Esophagus (tissue), 2 donors: ENCODE results near the gene PPP1CA. TPM values are rescaled to one million over a fixed set of nuclear protein-coding genes. Genes with fewer than 3 reads are reported as not detected.
A peak's percentile ranks its signal among the peaks of the same experiment; 100 is the strongest.
"Not testable (repeated sequence)": the region's sequence is repeated elsewhere in the genome, so short reads cannot be mapped to it uniquely, and the experiment has no call there.

ENCODE experiments used
- H3K27ac ChIP-seq, 2 donors: one replicate each; pipeline ENCODE4 v1.5.1; 2013; ENCODE audit warnings: low read depth in 2 of 2, mild to moderate bottlenecking in 2 of 2, inconsistent platforms in 1 of 2, low read length in 1 of 2, moderate library complexity in 1 of 2
- H3K27me3 ChIP-seq, 2 donors: one replicate each; pipeline ENCODE4 v1.6.1; 2013; ENCODE audit warnings: low read length in 2 of 2, control low read depth in 1 of 2, mild to moderate bottlenecking in 1 of 2; ENCODE audit not compliant: insufficient read depth in 2 of 2, control insufficient read depth in 1 of 2
- H3K36me3 ChIP-seq, 2 donors: one replicate each; pipeline ENCODE4 v1.6.1; 2013; ENCODE audit warnings: low read length in 1 of 2; ENCODE audit not compliant: control insufficient read depth in 2 of 2, insufficient read depth in 2 of 2
- H3K4me1 ChIP-seq, 2 donors: one replicate each; pipeline ENCODE4 v1.6.1; 2013; ENCODE audit warnings: low read length in 1 of 2; ENCODE audit not compliant: control insufficient read depth in 2 of 2, insufficient read depth in 2 of 2
- H3K4me3 ChIP-seq, 2 donors: one replicate each; pipeline ENCODE4 v1.5.1; 2013; ENCODE audit warnings: low read length in 2 of 2, mild to moderate bottlenecking in 2 of 2, low read depth in 1 of 2, moderate library complexity in 1 of 2
- H3K9me3 ChIP-seq, 2 donors: one replicate each; pipeline ENCODE4 v1.6.1; 2013; ENCODE audit warnings: mild to moderate bottlenecking in 2 of 2, low read depth in 1 of 2, low read length in 1 of 2, moderate library complexity in 1 of 2; ENCODE audit not compliant: control insufficient read depth in 2 of 2, insufficient read depth in 1 of 2
- WGBS, 2 donors: extraction: QIAGEN DNeasy Blood & Tissue Kit; methylation state at CpG; one replicate each; pipeline ENCODE4 v1.1.7; 2013; 5-methylcytosine and 5-hydroxymethylcytosine counted together
- polyA plus RNA-seq, 2 donors: library from polyadenylated mRNA; stranded (reverse); fragments of 200-250 nt; gene quantifications; one replicate each; pipeline ENCODE4 v1.2.3, GENCODE V29; 2013
- donor health status: healthy with polysubstance abuse.
- donor health status: Bipolar disorder and iron deficiency.

The PPP1CA gene
- polyA plus RNA-seq, 2 donors = 105 to 149 TPM

DNA sequence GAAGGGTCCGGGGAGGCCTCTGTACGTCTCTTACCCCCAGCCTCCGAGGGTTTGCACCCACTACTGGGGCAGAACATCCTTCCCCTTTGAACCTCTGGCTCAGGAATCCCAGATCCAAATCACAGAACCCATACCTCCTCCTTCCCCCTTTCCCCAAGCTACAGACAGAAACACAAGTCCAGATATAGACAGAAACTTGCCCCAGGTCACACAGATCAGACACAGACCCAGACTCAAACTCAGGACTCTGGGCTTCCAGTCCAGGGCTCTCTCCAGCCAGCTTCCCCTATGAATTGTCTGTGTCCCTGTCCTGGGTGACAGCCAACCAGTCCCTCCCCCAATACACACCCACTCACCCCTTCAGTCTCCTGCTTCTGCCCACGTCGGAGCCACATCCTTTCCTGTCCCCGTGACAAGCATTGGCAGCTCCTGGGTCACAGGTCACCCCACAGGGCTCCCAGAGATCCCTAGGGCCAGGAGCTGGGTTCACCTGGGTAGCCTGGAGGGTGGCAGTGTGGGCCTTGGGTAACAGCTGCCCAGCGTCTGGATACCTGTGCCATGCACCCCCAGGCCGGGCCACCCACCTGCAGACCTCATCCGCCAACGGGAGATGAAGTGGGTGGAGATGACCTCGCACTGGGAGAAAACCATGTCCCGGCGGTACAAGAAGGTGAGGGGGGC, 3.0 kb upstream of the PPP1CA start:
- Histone ChIP-seq H3K27me3 (no peaks in the 10 kb centered on the region), H3K27ac (peak overlapping the region in 1 of 2 donors; percentile 15), H3K4me3 (peak overlapping the region; percentile 28 to 39), H3K36me3 (peaks cover 0 to 4% of the 10 kb centered on the region in 2 donors), H3K4me1 (peaks cover 0 to 10% of the 10 kb centered on the region in 2 donors), H3K9me3 (no peaks in the 10 kb centered on the region)
- WGBS, 2 donors = 54 to 56% methylated on average over 12 to 13 of the region's 13 CpGs

DNA sequence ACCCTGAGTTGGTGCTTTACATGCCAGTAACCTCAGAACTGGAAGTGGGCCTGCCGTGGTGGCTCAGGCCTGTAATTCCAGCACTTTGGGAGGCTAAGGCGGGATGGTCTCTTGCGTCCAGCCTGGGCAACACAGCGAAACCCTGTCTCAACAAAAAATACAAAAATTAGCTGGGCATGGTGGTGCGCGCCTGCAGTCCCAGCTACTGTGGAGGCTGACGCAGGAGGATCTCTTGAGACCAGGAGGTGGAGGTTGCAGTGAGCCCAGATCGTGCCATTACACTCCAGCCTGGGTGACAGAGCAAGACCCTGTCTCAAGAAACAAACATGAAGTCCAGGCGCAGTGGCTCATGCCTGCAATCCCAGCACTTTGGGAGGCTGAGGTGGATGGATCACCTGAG, 1.4 kb upstream of the PPP1CA start:
- peaks cover 0 to 16% of the 10 kb centered on the region in 2 donors for H3K4me1 ChIP-seq
- not testable (repeated sequence) for H3K27ac ChIP-seq, H3K4me3 ChIP-seq

DNA sequence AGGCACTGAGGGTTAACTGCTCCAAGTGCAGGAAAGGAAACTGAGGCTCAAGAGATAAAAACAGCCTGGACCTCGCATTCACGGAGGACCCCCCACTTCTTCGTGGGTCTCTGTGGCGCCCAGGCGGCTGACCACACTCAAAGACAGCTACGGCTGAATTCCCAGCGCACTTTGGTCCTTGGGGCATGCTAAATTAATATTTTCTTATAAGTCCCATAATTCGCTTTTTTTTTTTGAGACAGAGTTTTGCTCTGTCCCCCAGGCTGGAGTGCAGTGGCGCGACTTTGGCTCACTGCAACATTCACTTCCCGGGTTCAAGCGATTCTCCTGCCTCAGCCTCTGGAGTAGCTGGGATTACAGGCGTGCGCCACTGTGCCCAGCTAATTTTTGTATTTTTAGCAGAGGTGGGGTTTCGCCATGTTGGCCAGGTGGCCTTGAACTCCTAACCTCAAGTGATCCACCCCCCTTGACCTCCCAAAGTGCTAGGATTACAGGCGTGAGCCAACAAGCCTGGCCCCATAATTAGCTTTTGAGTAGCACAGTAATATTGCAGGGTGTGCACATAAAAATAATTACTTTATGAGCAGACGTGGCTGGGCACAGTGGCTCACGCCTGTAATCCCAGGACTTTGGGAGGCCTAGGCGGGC, 658 bp upstream of the PPP1CA start:
- Histone ChIP-seq H3K36me3 (peaks cover 12 to 26% of the 10 kb centered on the region in 2 donors), H3K4me1 (peaks cover 0 to 14% of the 10 kb centered on the region in 2 donors), H3K27ac (peak overlapping the region; percentile 77 to 90)
- H3K9me3 ChIP-seq, H3K27me3 ChIP-seq, H3K4me3 ChIP-seq: not testable (repeated sequence)
- 47 to 52% methylated on average over 19 of the region's 19 CpGs for WGBS, 2 donors

More for the DNA sequence above, 1.4 kb upstream of the PPP1CA start:
- not testable (repeated sequence) for H3K9me3 ChIP-seq, H3K27me3 ChIP-seq
- WGBS, 2 donors = 95 to 96% methylated on average over 9 of the region's 9 CpGs
- peaks cover 6 to 18% of the 10 kb centered on the region in 2 donors for H3K36me3 ChIP-seq

DNA sequence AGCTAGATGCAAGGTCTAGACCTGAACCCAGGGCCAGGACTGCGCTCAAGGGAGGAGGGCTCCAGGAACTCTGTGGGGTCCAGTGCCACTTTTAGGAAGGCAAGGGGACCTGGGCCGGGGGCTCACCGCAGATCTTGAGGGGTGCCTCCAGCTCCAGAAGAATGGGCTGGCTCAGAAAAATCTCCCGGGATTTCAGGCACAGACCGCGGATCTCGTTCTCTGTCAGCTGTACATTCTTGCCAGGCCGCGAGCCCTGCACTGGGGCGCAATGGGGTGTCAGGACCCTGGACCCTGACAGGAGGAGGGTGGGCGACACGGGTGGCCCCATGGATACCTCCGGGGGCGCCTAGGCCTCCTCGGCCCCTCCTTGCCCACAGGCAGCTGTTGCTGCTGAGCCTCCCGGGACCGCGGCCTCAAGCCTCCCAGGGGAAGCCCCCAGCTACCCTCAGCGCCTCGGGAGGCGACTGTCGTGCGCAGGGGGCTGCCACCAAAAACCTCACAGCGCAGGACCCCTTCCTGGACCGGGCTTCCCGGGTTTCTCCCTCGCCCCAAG, 640 bp downstream of the PPP1CA start:
- Histone ChIP-seq H3K4me1 (peaks cover 0 to 13% of the 10 kb centered on the region in 2 donors), H3K9me3 (no peaks in the 10 kb centered on the region), H3K36me3 (peaks cover 15 to 29% of the 10 kb centered on the region in 2 donors), H3K27me3 (no peaks in the 10 kb centered on the region), H3K27ac (peak overlapping the region; percentile 94 to 96), H3K4me3 (peak overlapping the region; percentile 78 to 93)
- WGBS, 2 donors = 2 to 3% methylated on average over 26 to 27 of the region's 27 CpGs

DNA sequence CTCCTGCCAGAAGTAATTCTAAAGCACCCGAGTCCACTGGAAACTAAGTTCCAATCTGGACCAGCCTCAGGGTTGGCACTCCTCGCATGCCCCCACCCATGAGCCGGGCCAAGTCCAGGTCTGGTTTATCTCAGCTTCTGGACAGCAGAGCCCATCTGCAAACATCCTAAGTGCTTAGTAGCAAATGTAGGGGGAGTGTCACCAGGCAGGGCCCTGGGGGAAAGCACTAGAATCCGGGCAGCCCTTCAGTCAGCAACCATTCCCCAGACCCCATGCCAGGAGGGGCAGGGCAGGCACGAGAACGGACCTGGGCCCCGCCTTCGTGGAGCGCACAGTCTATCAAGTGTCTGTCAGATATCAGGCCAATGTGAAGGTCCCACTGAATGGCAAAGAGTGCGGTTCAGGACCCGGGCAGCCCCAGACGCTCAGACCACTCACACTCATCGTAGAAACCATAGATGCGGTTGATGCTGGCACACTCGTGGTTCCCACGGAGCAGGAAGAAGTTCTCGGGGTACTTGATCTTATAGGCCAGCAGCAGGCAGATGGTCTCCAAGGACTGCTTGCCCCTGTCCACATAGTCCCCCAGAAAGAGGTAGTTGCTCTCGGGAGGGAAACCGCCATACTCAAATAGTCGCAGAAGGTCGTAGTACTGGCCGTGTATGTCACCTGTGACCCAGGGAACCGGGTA, 1.3 kb downstream of the PPP1CA start:
- H3K4me3 ChIP-seq = peak overlapping the region; percentile 78 to 93
- peaks cover 15 to 34% of the 10 kb centered on the region in 2 donors for H3K36me3 ChIP-seq
- H3K4me1 ChIP-seq = peaks cover 0 to 13% of the 10 kb centered on the region in 2 donors
- peak overlapping the region; percentile 94 to 96 for H3K27ac ChIP-seq
- H3K9me3 ChIP-seq = no peaks in the 10 kb centered on the region
- H3K27me3 ChIP-seq = no peaks in the 10 kb centered on the region
- WGBS, 2 donors = 25 to 28% methylated on average over 23 of the region's 23 CpGs

DNA sequence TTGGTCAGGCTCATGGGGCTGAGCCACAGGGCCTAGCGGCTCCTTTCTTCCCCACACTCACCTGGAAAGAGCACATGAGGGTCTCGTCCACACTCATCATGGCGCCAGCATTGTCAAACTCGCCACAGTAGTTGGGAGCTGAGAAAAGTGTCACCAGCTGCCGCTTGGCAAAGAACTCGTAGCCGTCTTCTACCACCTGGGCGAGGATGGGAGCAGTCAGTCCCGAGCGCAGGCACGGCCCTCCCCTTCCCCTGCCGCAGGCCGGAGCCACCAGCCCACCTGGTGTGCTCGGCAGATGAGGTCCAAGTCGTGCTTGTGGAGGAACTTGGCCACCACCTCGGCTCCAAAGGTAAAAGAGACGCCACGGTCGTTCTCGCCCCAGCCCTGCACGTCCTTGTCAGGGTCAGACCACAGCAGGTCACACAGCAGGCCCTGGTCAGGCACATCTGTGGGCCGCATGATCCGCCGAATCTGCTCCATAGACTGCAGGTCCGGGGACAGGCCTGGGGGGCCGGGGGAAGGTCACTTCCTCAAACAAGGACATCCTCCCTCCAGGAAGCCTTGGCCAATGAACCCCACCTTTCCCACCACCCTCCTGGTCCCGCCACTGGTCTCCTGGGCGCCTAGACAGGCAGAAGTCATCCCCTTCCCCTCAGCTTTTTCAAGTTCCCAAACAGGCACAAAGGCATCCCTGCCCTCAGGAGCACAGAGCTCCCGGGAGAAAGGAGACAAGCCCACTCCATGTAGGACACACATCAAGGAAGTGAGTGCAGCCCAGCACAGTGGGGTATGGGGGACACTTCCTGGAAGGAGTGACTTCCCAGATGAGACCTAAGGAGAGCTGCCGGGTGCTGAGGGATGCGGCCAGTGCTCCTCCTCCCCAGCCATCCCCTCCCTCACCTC, 2.7 kb downstream of the PPP1CA start:
- 82 to 84% methylated on average over 30 to 31 of the region's 31 CpGs for WGBS, 2 donors
- Histone ChIP-seq H3K27ac (peak overlapping the region in 1 of 2 donors; percentile 26), H3K36me3 (peaks cover 15 to 40% of the 10 kb centered on the region in 2 donors)

DNA sequence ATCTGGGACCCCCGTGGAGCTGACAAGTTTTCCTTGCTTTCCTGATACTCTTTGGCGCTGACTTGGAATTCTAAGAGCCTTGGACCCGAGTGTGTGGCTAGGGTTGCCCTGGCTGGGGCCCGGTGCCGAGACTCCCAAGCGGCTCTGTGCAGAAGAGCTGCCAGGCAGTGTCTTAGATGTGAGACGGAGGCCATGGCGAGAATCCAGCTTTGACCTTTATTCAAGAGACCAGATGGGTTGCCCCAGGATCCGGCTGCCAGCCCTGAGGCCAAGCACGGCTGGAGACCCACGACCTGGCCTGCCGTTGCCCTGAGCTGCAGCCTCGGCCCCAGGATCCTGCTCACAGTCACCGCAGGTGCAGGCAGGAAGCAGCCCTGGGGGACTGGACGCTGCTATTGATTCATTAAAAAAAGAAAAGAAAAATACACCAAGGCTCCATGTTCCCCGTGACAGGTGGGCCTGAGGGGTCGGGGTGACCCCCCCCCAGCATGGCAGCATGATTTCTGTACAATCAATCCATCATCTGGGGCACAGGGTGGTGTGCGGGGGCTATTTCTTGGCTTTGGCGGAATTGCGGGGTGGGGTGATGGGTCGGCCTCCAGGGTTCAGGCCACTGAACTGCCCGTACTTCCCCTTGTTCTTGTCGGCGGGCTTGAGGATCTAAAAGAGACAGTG, 3.5 kb downstream of the PPP1CA start:
- H3K4me1 ChIP-seq = peaks cover 0 to 18% of the 10 kb centered on the region in 2 donors
- no peaks in the 10 kb centered on the region for H3K9me3 ChIP-seq
- H3K27me3 ChIP-seq = no peaks in the 10 kb centered on the region
- peaks cover 15 to 44% of the 10 kb centered on the region in 2 donors for H3K36me3 ChIP-seq
- H3K27ac ChIP-seq = no peak overlapping the region
- 79 to 80% methylated on average over 24 of the region's 24 CpGs for WGBS, 2 donors
- H3K4me3 ChIP-seq = no peak overlapping the region

More for the DNA sequence above, 2.7 kb downstream of the PPP1CA start:
- H3K4me1 ChIP-seq = peaks cover 0 to 13% of the 10 kb centered on the region in 2 donors
- no peaks in the 10 kb centered on the region for H3K27me3 ChIP-seq
- H3K4me3 ChIP-seq = no peak overlapping the region
- H3K9me3 ChIP-seq = no peaks in the 10 kb centered on the region

DNA sequence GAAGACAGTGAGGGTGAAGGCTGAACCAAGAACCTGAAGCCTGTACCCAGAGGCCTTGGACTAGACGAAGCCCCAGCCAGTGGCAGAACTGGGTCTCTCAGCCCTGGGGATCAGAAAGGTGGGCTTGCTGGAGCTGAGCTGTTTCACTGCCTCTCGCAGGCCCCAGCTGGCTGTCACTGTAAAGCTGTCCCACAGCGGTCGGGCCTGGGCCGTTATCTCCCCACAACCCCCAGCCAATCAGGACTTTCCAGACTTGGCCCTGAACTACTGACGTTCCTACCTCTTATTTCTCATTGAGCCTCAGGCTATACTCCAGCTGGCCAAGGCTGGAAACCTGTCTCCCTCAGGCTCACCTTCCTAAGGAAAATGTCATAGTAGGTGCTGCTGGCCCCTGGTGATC, 4.1 kb downstream of the PPP1CA start:
- H3K36me3 ChIP-seq = peaks cover 15 to 44% of the 10 kb centered on the region in 2 donors
- no peaks in the 10 kb centered on the region for H3K9me3 ChIP-seq

More for the DNA sequence above, 4.1 kb downstream of the PPP1CA start:
- 71 to 78% methylated on average over 6 of the region's 6 CpGs for WGBS, 2 donors
- H3K27me3 ChIP-seq = no peaks in the 10 kb centered on the region
- H3K4me3 ChIP-seq = no peak overlapping the region
- H3K27ac ChIP-seq = no peak overlapping the region
- H3K4me1 ChIP-seq = peaks cover 0 to 21% of the 10 kb centered on the region in 2 donors
